GM12891 (cell line): ENCODE data around the gene PARP16.

Source experiments
- POLR2A ChIP-seq: IDR thresholded peaks from 2 replicates; pipeline ENCODE4 v1.6.1; 2011; ENCODE audit warnings: low read depth, low read length, control low read depth
- POLR2AphosphoS5 ChIP-seq: IDR thresholded peaks from 2 replicates; pipeline ENCODE4 v1.6.1; 2011; ENCODE audit warnings: low read depth, low read length, control low read depth
- SPI1 ChIP-seq: IDR thresholded peaks from 2 replicates; pipeline ENCODE4 v1.6.1; 2011; ENCODE audit warnings: low read depth, low read length, control low read depth
- TAF1 ChIP-seq: IDR thresholded peaks from 2 replicates; pipeline ENCODE4 v1.6.1; 2011; ENCODE audit warnings: low read depth, low read length, control low read depth

DNA sequence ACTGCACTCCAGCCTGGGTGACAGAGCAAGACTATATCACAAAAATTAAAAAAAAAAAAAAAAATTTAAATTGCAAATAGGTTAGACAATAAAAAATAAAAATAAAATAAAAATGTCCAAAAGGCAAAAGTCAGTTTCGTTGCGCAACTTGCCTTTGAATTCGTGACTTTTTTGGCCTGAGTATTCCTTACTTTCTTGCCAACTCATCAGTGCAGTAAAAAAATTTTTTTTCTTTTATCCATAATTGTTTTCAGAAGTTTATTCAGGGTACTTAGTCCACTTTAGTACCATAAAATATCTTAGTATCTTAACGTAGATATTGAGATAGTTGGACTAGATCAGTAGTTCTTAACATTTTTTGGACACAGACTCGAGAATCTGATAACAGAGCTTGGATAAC is 53.0 kb downstream of the PARP16 start:
- TF ChIP-seq POLR2A (no peak), POLR2AphosphoS5 (no peak), SPI1 (no peak), TAF1 (no peak)
